HG03457 (cell line): ENCODE measurements around the gene NKD2.
"Not testable (repeated sequence)": the region's sequence is repeated elsewhere in the genome, so short reads cannot be mapped to it uniquely, and the experiment has no call there.

Experiments used
- ATAC-seq: cut with Tn5 transposase; IDR thresholded peaks from one replicate; pipeline ENCODE4 v1.9.1; 2021; ENCODE audit warnings: moderate number of reproducible peaks; ENCODE audit not compliant: unreplicated experiment

NKD2 gene

DNA sequence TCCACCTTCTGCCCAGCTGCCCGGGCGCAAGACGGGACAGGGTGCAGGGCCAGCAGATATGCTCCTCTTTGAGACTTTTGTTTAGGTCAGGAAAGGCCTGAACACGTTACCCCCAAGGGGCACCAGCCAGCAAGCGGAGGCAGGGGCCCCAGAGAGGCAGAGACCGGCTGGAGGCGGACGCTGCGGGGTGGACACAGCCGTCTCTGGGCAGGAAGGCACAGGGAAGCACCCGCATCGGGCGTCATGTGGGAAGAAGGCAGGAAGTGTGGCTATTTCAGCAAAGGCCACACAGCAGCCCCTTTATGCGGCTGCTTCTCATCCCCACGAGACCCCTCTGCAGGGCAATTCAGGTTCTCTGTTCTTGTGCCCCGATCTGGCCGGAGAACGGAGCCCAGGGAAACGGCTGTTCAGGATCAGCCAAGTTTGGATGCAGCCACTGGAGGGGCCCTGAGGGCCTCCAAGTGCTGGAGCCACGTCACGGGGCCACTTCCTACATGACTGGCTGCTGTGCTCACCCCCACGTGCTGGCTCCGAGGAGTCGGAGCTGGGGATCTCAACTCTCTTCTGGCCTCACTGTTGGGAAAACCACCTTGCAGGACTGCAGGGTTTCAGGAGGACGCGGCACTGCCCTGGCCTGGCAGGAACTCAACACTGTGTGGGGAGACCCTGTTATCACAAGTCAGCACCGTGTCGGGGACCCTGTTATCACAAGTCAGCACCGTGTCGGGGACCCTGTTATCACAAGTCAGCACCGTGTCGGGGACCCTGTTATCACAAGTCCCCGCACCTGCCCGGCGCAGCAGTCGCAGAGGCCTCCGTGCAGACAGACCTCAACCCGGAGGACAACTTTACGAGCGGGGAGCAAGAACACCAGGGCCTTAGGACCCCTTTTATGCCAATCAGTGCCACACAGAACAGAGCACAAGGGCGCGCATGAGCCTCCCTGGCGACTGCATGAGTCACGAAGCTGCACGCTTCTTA lies 58.8 kb downstream of the NKD2 start:
- no peak for ATAC-seq

DNA sequence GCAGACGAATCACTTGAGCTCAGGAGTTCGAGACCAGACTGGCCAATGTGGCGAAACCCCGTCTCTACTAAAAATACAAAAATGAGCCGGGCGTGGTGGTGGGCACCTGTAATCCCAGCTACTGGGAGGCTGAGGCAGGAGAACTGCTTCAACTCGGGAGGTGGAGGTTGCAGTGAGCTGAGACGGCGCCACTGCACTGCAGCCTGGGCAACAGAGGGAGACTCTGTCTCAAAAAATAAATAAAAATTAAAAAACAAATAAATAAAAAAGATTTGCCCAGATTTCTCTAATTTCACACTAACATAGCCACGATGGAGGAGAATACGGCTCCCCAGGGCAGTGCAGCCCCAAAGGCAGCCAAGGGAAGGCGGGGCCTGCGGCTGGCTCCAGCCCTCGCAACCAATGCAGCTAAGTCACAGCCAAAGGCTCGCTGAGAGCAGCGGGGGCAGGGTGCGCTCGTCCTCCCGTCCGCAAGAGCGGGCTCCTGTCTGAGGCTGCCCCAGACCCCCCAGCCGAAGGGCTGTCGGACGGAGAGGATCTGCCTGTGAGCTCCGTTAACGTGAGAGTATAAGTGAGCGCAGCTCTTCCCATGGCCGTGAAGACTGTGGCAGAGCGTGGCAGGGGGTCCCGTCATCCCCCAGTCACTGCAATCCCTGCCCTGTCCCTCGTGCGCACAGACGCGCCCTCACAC lies 59.7 kb downstream of the NKD2 start:
- ATAC-seq, result no peak

- ATAC-seq, result no peak
Measured at GRCh38 chr5:1068895-1069719, 60.5 kb downstream of the NKD2 start.

GRCh38 chr5:1069720-1070088 lies 61.1 kb downstream of the NKD2 start:
- ATAC-seq, result no peak

GRCh38 chr5:1073239-1074102 lies 64.9 kb downstream of the NKD2 start:
- ATAC-seq, result no peak

DNA sequence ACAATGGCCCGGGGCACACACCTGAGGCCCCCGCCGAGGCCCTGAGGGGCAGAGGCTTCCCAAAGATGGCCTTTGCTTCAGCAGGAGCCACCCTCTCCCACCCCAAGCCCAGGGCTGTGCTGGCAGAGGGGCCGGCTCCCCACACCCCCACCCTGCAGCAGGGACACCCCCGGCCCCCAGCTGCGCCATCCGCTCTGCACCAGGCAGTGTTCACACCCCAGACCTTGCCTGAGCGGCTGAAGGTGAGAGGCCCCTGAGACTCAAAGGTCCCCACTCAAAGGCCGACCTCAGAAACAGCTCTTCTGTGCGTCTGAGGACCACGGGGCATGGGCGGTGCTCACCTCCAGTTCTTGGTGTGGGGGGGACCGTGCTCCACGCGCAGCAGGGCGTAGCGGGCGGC lies 65.6 kb downstream of the NKD2 start:
- ATAC-seq, result no peak

GRCh38 chr5:1074816-1075554 lies 66.4 kb downstream of the NKD2 start:
- ATAC-seq, result no peak

DNA sequence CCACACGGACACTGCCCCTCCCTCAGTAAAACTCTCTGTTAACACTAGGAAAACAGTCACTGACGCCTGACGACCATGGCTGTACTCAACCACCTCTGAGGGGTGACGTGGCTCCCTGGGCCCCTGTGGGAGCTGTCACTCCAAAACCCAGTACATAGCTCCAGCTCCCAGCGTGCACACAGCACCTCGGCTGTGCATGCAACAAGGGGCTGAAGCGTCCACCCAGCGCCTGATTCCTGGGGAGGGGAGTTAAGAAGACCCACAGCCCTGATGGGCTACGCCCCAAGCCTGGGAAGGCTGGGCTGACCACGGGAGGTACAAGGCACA lies 66.9 kb downstream of the NKD2 start:
- no peak for ATAC-seq

- ATAC-seq, result no peak
Measured at GRCh38 chr5:1075931-1076330, 67.3 kb downstream of the NKD2 start.

DNA sequence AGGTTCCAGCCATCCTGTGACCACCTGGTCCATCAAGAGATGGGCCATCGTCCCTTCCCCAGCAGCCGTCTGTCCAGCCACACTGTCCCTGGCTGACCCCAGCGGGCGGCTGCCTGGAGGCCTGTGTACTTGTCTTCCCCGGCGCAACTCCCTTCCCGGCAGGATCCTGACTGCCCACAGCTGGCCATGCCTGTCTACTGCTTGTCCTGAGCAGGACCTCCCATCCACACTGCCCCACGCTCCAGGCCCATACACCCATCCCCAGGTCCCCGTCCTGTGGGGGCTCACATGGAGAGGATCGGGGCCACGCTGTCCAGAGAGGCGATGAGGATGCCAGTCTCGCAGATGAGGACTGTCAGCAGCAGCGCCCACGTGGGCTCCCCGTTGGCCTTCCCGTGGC lies 67.8 kb downstream of the NKD2 start:
- ATAC-seq, result no peak

DNA sequence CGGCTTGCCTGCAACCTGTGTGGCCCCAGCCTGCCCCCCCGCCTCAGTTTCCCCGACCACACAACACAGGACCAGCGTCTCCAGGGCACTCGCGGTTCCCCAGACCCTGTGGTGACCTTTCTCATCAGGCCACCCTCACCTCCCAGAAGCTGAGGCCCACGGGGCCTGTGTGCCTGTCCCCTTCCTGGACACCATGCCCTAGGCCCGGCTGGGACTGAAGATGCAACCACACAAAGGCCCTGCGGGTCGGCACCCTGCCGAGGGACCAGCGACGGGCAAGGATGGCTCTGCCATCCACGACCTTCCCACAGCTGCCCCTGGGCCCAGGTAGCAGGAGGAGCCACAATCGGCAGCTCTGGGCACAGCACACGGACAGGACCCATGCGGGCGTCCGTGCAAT lies 68.4 kb downstream of the NKD2 start:
- no peak for ATAC-seq

GRCh38 chr5:1077491-1078020 lies 69.0 kb downstream of the NKD2 start:
- ATAC-seq, result no peak

- no peak for ATAC-seq
Measured at GRCh38 chr5:1078206-1078605, 69.6 kb downstream of the NKD2 start.

GRCh38 chr5:1078851-1079250 lies 70.2 kb downstream of the NKD2 start:
- ATAC-seq, result no peak

DNA sequence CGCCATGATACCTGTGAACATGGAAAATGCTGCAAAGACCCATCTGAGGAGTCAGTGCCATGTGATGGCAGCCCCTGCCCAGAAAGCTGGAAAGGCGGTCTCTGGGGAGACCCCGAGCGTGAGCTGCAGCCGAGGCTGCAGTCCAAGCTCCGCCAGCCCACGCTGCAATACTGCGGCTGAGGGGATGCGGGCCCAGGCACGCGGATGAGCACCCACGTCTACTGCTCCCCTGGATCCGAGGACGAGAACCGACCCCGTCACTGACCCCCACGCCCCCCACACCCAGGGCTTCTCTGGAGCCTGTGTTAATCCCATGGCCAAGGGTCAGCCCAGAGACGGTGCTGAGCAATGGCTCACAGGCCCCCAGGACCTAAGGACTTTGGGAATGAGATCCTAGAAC lies 70.9 kb downstream of the NKD2 start:
- ATAC-seq, result no peak

- no peak for ATAC-seq
Measured at GRCh38 chr5:1079961-1080360, 71.4 kb downstream of the NKD2 start.

DNA sequence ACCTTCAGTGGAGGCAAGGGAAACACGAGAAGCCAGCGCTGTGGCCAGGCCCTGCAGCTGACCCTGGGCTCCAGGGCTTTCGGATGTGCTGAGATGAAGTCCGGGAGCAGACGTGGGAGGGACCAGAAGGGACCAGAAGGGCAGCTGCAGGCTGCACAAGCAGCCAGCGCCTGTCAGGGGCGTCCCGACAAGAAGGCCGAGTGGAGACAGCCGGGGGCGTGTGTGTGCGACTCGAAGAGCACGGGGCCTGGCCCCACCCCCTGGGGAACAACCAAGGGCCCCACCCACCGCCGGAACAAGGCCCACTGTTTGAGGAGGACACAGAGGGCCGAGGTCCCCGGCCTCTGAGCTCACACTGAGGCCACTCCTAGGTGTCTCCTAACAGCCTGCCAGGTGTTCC lies 71.8 kb downstream of the NKD2 start:
- ATAC-seq, result no peak

DNA sequence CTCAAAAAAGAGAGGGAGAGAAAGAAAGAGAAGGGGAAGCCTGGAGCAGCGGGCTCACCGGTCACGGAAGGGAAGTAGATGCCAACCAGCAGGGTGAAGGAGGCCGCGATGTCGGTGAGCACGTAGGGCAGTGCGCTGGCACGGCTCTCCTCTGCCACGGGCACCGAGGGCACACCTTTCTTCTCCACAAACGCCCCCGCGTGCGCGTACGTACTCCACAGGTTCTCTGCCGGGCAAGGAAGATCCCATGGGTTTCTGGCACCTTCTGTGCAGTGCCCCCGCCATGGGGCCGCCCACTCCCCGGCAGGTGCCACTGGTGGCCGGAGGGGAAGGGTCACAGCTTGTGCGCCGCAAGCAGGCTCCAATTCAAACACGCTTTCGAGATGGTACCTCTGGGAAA lies 72.9 kb downstream of the NKD2 start:
- no peak for ATAC-seq

- ATAC-seq, result not testable (repeated sequence)
Measured at GRCh38 chr5:1083026-1083425, 74.4 kb downstream of the NKD2 start.
